Karpas-422 (cell line): ENCODE measurements around the gene ADGRG3. TPM values are rescaled to one million over a fixed set of nuclear protein-coding genes. Genes with fewer than 3 reads are reported as not detected.
"Not testable (repeated sequence)": the region's sequence is repeated elsewhere in the genome, so short reads cannot be mapped to it uniquely, and the experiment has no call there.

Experiments used
- DNase-seq: peaks from one replicate; pipeline ENCODE4 v3.0.0-alpha.2; 2015
- H2AFZ ChIP-seq: fragments of 200-600 bp; sonication (generic); 2 replicates; pipeline ENCODE4 v1.6.1; 2014; ENCODE audit warnings: antibody characterized with exemption, low read length, mixed read lengths
- H3K27ac ChIP-seq: fragments of 200-600 bp; sonication (generic); 2 replicates; pipeline ENCODE4 v1.5.1; 2014; ENCODE audit warnings: mild to moderate bottlenecking, low read length, moderate library complexity
- H3K27me3 ChIP-seq: fragments of 200-600 bp; sonication (generic); 2 replicates; pipeline ENCODE4 v1.6.1; 2014; ENCODE audit warnings: low read length, mixed read lengths
- H3K36me3 ChIP-seq: fragments of 200-600 bp; sonication (generic); 2 replicates; pipeline ENCODE4 v1.6.1; 2014; ENCODE audit warnings: low read length, mixed read lengths; ENCODE audit not compliant: insufficient read depth
- H3K4me1 ChIP-seq: fragments of 200-600 bp; sonication (generic); 2 replicates; pipeline ENCODE4 v1.6.1; 2014; ENCODE audit warnings: mild to moderate bottlenecking, low read length, mixed read lengths
- H3K4me2 ChIP-seq: fragments of 200-600 bp; sonication (generic); 2 replicates; pipeline ENCODE4 v1.6.1; 2014; ENCODE audit warnings: low read length, low read depth, mild to moderate bottlenecking; ENCODE audit not compliant: poor library complexity, severe bottlenecking
- H3K4me3 ChIP-seq: fragments of 200-600 bp; sonication (generic); 2 replicates; pipeline ENCODE4 v1.5.1; 2014; ENCODE audit warnings: mild to moderate bottlenecking, antibody characterized with exemption, low read length, mixed read lengths
- H3K79me2 ChIP-seq: fragments of 200-600 bp; sonication (generic); 2 replicates; pipeline ENCODE4 v1.6.1; 2014; ENCODE audit warnings: mild to moderate bottlenecking, low read length, mixed read lengths
- H3K9ac ChIP-seq: fragments of 200-600 bp; sonication (generic); 2 replicates; pipeline ENCODE4 v1.6.0; 2014; ENCODE audit warnings: low read length
- H3K9me2 ChIP-seq: fragments of 200-600 bp; sonication (generic), shearing (Covaris generic); replicated peaks from 2 replicates; pipeline ENCODE4 v1.6.0; 2014; ENCODE audit warnings: mild to moderate bottlenecking, low read length, moderate library complexity; ENCODE audit not compliant: insufficient read depth
- H3K9me3 ChIP-seq: fragments of 300-700, 200-600 bp; sonication (generic); 2 replicates; pipeline ENCODE4 v1.6.1; 2014; ENCODE audit warnings: low read length, mixed read lengths
- H4K20me1 ChIP-seq: fragments of 200-600 bp; sonication (generic); 2 replicates; pipeline ENCODE4 v1.6.1; 2014; ENCODE audit warnings: mild to moderate bottlenecking, antibody characterized with exemption, low read length, low read depth; ENCODE audit not compliant: insufficient read depth
- total RNA-seq: library from RNA; depleted of rRNA; stranded (reverse); fragments of >200 nt; shearing (Covaris generic); gene quantifications from 2 replicates; pipeline ENCODE4 v1.2.3, GENCODE V29; 2014; ENCODE audit warnings: low replicate concordance

The ADGRG3 gene
- total RNA-seq, 1 experiment from 2014 or later, result not detected

DNA sequence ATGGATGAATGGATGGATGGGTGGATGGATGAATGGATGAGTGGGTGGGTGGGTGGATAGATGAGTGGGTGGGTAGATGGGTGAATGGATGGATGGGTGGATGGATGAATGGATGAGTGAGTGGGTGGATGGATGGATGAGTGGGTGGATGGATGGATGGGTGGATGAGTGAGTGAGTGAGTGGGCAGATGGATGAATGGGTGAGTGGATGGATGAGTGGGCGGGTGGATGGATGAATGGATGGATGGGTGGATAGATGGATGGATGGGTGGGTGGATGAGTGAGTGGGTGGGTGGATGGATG lies 61.0 kb downstream of the ADGRG3 start:
- no peaks in the 10 kb centered on the region for H3K36me3 ChIP-seq
- H3K4me2 ChIP-seq, result no peak overlapping the region
- H3K27me3 ChIP-seq, result no peaks in the 10 kb centered on the region
- H3K9me2 ChIP-seq, result no peaks in the 10 kb centered on the region
- DNase-seq, result no peak
- H3K27ac ChIP-seq, result no peak overlapping the region
- H3K4me3 ChIP-seq, result no peak overlapping the region
- H4K20me1 ChIP-seq, result no peaks in the 10 kb centered on the region
- no peak overlapping the region for H3K9ac ChIP-seq
- H3K79me2 ChIP-seq, result no peaks in the 10 kb centered on the region
- peaks cover 2% of the 10 kb centered on the region for H3K4me1 ChIP-seq
- H2AFZ ChIP-seq, result no peak overlapping the region
- H3K9me3 ChIP-seq, result no peaks in the 10 kb centered on the region

DNA sequence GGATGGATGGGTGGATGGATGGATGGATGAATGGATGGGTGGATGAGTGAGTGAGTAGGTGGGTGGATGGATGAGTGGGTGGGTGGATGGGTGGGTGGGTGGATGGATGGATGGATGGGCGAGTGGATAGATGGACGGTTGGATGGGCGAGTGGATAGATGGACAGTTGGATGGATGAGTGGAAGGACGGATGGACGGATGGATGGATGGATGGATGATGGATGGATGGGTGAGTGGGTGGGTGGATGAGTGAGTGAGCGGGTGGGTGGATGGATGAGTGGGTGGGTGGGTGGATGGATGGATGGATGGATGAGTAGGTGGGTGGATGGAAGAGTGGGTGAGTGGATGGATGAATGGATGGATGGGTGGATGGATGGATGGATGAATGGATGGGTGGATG lies 61.7 kb downstream of the ADGRG3 start:
- not testable (repeated sequence) for H3K4me3 ChIP-seq, H3K36me3 ChIP-seq, H3K27ac ChIP-seq, DNase-seq, H3K9ac ChIP-seq, H3K79me2 ChIP-seq, H3K4me1 ChIP-seq, H3K9me2 ChIP-seq, H3K4me2 ChIP-seq, H2AFZ ChIP-seq, H3K9me3 ChIP-seq, H3K27me3 ChIP-seq, H4K20me1 ChIP-seq

DNA sequence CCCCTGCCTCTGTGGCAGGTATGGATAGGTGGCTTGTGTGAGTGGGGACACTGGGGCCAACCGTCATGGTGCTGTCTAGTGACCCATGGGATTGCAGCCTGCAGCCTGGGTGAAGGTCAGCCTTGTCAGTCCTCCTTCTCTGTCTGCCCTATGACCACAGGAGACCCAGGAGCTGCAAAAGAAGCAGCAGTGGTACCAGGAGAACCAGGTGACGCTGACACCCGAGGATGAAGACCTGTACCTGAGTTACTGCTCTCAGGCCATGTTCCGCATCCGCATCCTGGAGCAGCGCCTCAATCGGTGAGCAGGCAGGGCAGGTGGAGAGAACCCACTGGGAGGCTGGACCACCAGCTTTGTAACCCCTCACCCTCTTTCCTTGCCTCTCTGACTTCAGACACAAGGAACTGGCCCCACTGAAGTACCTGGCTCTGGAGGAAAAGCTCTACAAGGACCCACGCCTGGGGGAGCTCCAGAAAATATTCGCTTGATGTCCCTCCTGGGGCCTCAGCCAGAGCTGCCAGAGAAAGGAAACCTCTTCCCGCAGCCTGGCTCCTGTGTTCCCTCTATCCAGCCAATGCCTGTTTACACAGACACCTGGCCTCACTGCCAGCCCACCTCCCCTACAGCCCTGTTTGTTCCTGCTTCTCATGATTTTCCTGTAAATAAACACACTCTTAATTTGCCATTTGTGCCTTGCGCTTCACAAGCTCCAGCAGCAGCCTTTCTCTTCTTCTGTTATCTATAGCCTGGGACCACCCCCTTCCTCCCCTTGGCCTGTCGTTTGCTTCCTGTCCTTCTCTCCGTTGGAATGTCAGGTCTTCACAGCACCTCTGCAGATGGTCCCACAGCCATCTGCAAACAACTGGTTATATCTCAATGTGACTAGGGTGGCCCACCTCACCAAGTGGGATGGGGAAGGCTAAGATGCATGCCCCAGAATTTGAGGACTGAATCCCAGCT lies 62.9 kb downstream of the ADGRG3 start:
- Histone ChIP-seq H4K20me1 (no peaks in the 10 kb centered on the region), H3K36me3 (no peaks in the 10 kb centered on the region), H2AFZ (no peak overlapping the region), H3K4me3 (no peak overlapping the region), H3K79me2 (peaks cover 8% of the 10 kb centered on the region), H3K27me3 (no peaks in the 10 kb centered on the region), H3K4me1 (peaks cover 7% of the 10 kb centered on the region), H3K27ac (no peak overlapping the region), H3K9me2 (no peaks in the 10 kb centered on the region), H3K9ac (no peak overlapping the region), H3K9me3 (no peaks in the 10 kb centered on the region), H3K4me2 (no peak overlapping the region)
- no peak for DNase-seq

DNA sequence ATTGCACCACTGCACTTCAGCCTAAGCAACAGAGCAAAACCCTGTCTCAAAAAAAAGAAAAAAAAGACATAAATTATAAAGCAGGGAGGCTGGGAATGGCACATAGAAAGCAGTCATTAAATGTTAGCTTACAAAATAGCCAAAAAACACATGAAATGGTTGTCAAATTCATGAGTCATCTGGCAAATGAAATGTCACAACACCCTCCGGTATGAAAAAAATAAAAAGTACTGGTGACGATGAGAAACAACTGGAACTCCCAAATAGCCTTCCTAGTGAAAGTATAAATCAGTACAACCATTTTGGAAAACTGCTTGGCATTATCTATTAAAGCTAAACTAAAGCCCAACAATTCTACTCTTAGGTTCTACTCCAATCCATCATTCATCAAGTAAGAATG lies 63.9 kb downstream of the ADGRG3 start:
- no peak for DNase-seq
- H3K27ac ChIP-seq, result no peak overlapping the region
- no peaks in the 10 kb centered on the region for H3K36me3 ChIP-seq
- H3K4me1 ChIP-seq, result peaks cover 16% of the 10 kb centered on the region
- H2AFZ ChIP-seq, result no peak overlapping the region
- H3K4me2 ChIP-seq, result no peak overlapping the region
- no peaks in the 10 kb centered on the region for H4K20me1 ChIP-seq
- no peak overlapping the region for H3K4me3 ChIP-seq
- no peaks in the 10 kb centered on the region for H3K9me2 ChIP-seq
- no peaks in the 10 kb centered on the region for H3K27me3 ChIP-seq
- peaks cover 18% of the 10 kb centered on the region for H3K79me2 ChIP-seq
- H3K9me3 ChIP-seq, result no peaks in the 10 kb centered on the region
- no peak overlapping the region for H3K9ac ChIP-seq

DNA sequence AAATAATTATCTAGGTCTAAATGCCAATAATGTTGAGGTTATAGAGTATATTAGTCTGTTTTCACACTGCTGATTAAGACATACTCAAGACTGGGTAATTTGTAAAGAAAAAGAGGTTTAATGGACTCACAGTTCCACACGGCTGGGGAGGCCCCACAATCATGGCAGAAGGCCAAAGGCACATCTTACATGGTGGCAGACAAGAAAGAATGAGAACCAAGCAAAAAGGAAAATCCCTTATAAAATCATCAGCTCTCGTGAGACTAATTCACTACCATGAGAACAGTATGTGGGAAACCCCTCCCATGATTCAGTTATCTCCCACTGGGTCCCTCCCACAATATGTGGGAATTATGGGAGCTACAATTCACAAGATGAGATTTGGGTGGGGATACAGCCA lies 64.6 kb downstream of the ADGRG3 start:
- H3K4me2 ChIP-seq, result no peak overlapping the region
- no peaks in the 10 kb centered on the region for H3K9me3 ChIP-seq
- no peaks in the 10 kb centered on the region for H3K27me3 ChIP-seq
- H2AFZ ChIP-seq, result no peak overlapping the region
- H4K20me1 ChIP-seq, result no peaks in the 10 kb centered on the region
- H3K79me2 ChIP-seq, result peaks cover 21% of the 10 kb centered on the region
- no peaks in the 10 kb centered on the region for H3K36me3 ChIP-seq
- no peak overlapping the region for H3K9ac ChIP-seq
- DNase-seq, result no peak
- H3K27ac ChIP-seq, result no peak overlapping the region
- peaks cover 19% of the 10 kb centered on the region for H3K4me1 ChIP-seq
- no peaks in the 10 kb centered on the region for H3K9me2 ChIP-seq
- no peak overlapping the region for H3K4me3 ChIP-seq

DNA sequence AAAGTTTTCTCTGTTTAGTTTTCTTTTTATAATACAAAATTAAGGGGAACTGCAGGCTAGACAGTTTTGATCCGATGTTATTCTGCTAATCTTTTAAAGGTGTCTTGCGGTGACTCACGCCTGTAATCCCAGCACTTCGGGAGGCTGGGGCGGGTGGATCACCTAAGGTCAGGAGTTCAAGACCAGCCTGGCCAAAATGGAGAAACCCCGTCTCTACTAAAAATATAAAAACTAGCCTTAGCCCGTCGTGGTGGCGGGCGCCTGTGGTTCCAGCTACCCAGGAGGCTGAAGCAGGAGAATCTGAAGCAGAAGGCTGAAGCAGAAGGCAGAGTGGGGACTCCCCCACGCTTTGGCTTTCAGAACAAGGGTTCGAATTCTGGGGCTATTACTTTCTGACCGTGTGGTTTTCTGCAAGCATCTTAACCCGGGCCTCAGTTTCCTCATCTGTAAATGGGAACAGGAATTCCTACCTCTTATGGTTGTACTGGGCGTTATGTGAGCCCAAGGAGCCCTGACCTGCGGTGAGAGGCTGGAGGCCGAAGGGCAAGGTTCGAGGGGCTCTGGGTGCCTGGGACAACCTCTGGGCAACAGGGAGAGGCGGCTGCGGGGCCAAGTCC lies 66.3 kb downstream of the ADGRG3 start:
- peak overlapping the region; percentile 94 for H2AFZ ChIP-seq
- no peaks in the 10 kb centered on the region for H3K27me3 ChIP-seq
- peaks cover 21% of the 10 kb centered on the region for H3K79me2 ChIP-seq
- peaks cover 19% of the 10 kb centered on the region for H3K4me1 ChIP-seq
- no peaks in the 10 kb centered on the region for H3K9me3 ChIP-seq
- DNase-seq, result no peak
- peak overlapping the region; percentile 94 for H3K4me2 ChIP-seq
- no peaks in the 10 kb centered on the region for H3K9me2 ChIP-seq
- H4K20me1 ChIP-seq, result no peaks in the 10 kb centered on the region
- H3K9ac ChIP-seq, result peak overlapping the region; percentile 91
- peak overlapping the region; percentile 46; the same call in 1 of the 2 replicates for H3K27ac ChIP-seq
- no peaks in the 10 kb centered on the region for H3K36me3 ChIP-seq
- peak overlapping the region; percentile 88 for H3K4me3 ChIP-seq

DNA sequence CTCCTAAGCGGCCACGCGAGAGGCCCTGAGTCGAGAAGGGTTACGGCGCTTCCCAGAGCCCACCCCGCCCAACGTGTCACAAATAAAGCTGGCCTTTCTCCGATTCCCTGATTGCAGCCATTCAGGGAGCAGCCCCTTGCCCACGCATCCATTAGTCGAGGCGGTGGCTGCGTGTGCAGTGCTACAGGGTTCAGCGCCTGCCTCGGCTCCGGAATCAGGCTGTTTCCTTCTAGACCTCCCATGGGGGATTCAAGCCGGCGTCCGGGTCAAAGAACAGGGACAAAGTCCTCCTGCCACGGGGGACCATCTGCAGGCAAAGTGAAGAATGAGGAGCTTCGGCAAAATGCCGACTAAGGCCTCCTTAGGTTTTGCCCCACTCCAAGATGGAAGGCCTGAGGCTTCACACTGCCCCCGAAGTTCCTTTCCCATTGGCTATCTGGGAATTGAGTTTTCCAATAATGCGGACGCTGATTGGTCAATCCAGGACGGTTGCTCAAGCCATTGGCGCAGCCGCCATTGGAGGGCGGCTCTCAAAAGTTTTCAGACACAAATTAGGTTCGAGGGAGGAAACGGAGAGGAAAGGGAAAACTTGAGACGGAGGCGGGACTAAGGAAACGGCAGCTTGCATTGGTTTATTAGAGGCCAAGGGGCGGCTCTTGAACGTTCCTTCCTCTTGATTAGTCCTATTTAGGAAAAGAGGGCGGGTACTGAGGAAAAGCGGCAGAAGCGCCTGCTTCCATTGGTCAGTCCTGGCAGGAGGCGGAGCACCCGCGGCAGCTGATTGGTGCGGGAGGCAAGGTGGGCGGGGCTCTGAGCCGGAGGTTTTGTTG lies 67.0 kb downstream of the ADGRG3 start:
- Histone ChIP-seq H3K4me1 (peaks cover 19% of the 10 kb centered on the region), H3K27ac (peak overlapping the region; percentile 46; the same call in 1 of the 2 replicates)

More for the DNA sequence above, 67.0 kb downstream of the ADGRG3 start:
- no peaks in the 10 kb centered on the region for H3K9me2 ChIP-seq
- DNase-seq, result peak; percentile 100
- H3K4me3 ChIP-seq, result peak overlapping the region; percentile 89
- H3K4me2 ChIP-seq, result peak overlapping the region; percentile 94
- H3K36me3 ChIP-seq, result no peaks in the 10 kb centered on the region
- H2AFZ ChIP-seq, result peak overlapping the region; percentile 94
- H3K9me3 ChIP-seq, result no peaks in the 10 kb centered on the region
- peaks cover 21% of the 10 kb centered on the region for H3K79me2 ChIP-seq
- H3K27me3 ChIP-seq, result no peaks in the 10 kb centered on the region
- H4K20me1 ChIP-seq, result no peaks in the 10 kb centered on the region
- H3K9ac ChIP-seq, result peak overlapping the region; percentile 91
